K562 (cell line): ENCODE data around the gene CPED1. TPM values are rescaled to one million over a fixed set of nuclear protein-coding genes. Genes with fewer than 3 reads are reported as not detected.

Experiments
- ARID1B ChIP-seq: fragments of 450-650 bp; IDR thresholded peaks from 2 replicates; pipeline ENCODE4 v1.6.1; 2016; ENCODE audit warnings: antibody characterized with exemption, mild to moderate bottlenecking, inconsistent platforms
- BDP1 ChIP-seq: IDR thresholded peaks from 3 replicates; pipeline ENCODE4 v1.6.1; 2011; ENCODE audit not compliant: insufficient read length, insufficient read depth
- E2F1 ChIP-seq: sonication (generic); formaldehyde crosslinking; IDR thresholded peaks from 2 replicates; pipeline ENCODE4 v1.8.1; 2023; ENCODE audit warnings: mild to moderate bottlenecking, missing genetic modification reagents, moderate library complexity
- FOXP1 ChIP-seq: sonication (generic); formaldehyde crosslinking; IDR thresholded peaks from 2 replicates; pipeline ENCODE4 v1.8.0; 2022; ENCODE audit warnings: mild to moderate bottlenecking, missing genetic modification reagents
- GATAD2A ChIP-seq: fragments of 450-650 bp; IDR thresholded peaks from 2 replicates; pipeline ENCODE4 v1.6.1; 2017
- HLTF ChIP-seq: fragments of 450-650 bp; IDR thresholded peaks from 2 replicates; pipeline ENCODE4 v1.6.1; 2016
- KAT7 ChIP-seq: sonication (generic); formaldehyde crosslinking; IDR thresholded peaks from 2 replicates; pipeline ENCODE4 v1.8.0; 2022; ENCODE audit warnings: missing genetic modification reagents, mild to moderate bottlenecking, borderline replicate concordance
- MAFG ChIP-seq: fragments of 450-650 bp; conservative IDR thresholded peaks from 2 replicates; pipeline ENCODE4 v1.6.1; 2016; ENCODE audit warnings: missing genetic modification characterization, missing compliant biosample characterization
- MEF2A ChIP-seq: IDR thresholded peaks from 2 replicates; pipeline ENCODE4 v1.6.1; 2011; ENCODE audit warnings: low read depth, mild to moderate bottlenecking, low read length, moderate library complexity; ENCODE audit not compliant: control insufficient read depth
- MTF1 ChIP-seq: fragments of 250-450 bp; sonication (Bioruptor Pico); IDR thresholded peaks from 2 replicates; pipeline ENCODE4 v1.9.0; 2021; ENCODE audit warnings: moderate library complexity, mild to moderate bottlenecking, inconsistent platforms, borderline replicate concordance
- NCOA6 ChIP-seq: fragments of 450-650 bp; IDR thresholded peaks from 2 replicates; pipeline ENCODE4 v1.6.1; 2017; ENCODE audit warnings: mild to moderate bottlenecking
- NFRKB ChIP-seq: fragments of 450-650 bp; IDR thresholded peaks from 2 replicates; pipeline ENCODE4 v1.6.1; 2016; ENCODE audit warnings: low read depth
- NUFIP1 ChIP-seq: fragments of 450-650 bp; IDR thresholded peaks from 2 replicates; pipeline ENCODE4 v1.6.1; 2018; ENCODE audit not compliant: partially characterized antibody
- PHB ChIP-seq: fragments of 250-450 bp; sonication (Bioruptor Pico); IDR thresholded peaks from 2 replicates; pipeline ENCODE4 v1.5.0; 2021
- POLR2G ChIP-seq: fragments of 200-400 bp; formaldehyde crosslinking; IDR thresholded peaks from 2 replicates; pipeline ENCODE4 v1.6.1; 2017; ENCODE audit warnings: low read depth, mild to moderate bottlenecking, antibody characterized with exemption, low read length, moderate library complexity
- POLR3A ChIP-seq: IDR thresholded peaks from 2 replicates; pipeline ENCODE4 v1.6.1; 2011; ENCODE audit warnings: borderline replicate concordance, mild to moderate bottlenecking, moderate library complexity; ENCODE audit not compliant: insufficient read length, insufficient read depth; ENCODE audit errors: extremely low read depth
- RAD51 ChIP-seq: fragments of 450-650 bp; IDR thresholded peaks from 2 replicates; pipeline ENCODE4 v1.7.1; 2016; ENCODE audit warnings: low read depth, mild to moderate bottlenecking, borderline replicate concordance
- RBM34 ChIP-seq: fragments of 200-400 bp; formaldehyde crosslinking; IDR thresholded peaks from 2 replicates; pipeline ENCODE4 v1.6.1; 2018; ENCODE audit warnings: low read length, borderline replicate concordance; ENCODE audit not compliant: insufficient read depth
- RNF219 ChIP-seq: fragments of 250-450 bp; sonication (Bioruptor Pico); IDR thresholded peaks from 2 replicates; pipeline ENCODE4 v1.5.0; 2022; ENCODE audit warnings: mild to moderate bottlenecking
- SMARCE1 ChIP-seq: fragments of 450-650 bp; IDR thresholded peaks from 2 replicates; pipeline ENCODE4 v1.7.1; 2016; ENCODE audit warnings: mild to moderate bottlenecking
- SNAPC5 ChIP-seq: fragments of 250-450 bp; sonication (Bioruptor Pico); IDR thresholded peaks from 2 replicates; pipeline ENCODE4 v1.8.0; 2021; ENCODE audit warnings: moderate library complexity, mild to moderate bottlenecking, inconsistent platforms
- ZKSCAN3 ChIP-seq: fragments of 250-450 bp; sonication (Bioruptor Pico); IDR thresholded peaks from 2 replicates; pipeline ENCODE4 v1.4.0; 2020
- ZNF212 ChIP-seq: fragments of 450-650 bp; formaldehyde crosslinking; IDR thresholded peaks from 2 replicates; pipeline ENCODE4 v1.4.0; 2020; ENCODE audit warnings: mild to moderate bottlenecking
- ZNF695 ChIP-seq: fragments of 450-650 bp; formaldehyde crosslinking; IDR thresholded peaks from 2 replicates; pipeline ENCODE4 v1.4.0; 2020; ENCODE audit warnings: mild to moderate bottlenecking, moderate library complexity
- polyA plus RNA-seq, 8 experiments: library from polyadenylated mRNA; depleted of rRNA in 4 of 8; stranded (reverse) in 5 of 8; unstranded in 3 of 8; fragments of >200 nt; fragmentation: Nextera tagmentation in 2 of 8; fragmentation: Illumina TruSeq in 1 of 8; extraction: Ambion mirVana in 2 of 8; extraction: Trizol in 1 of 8; gene quantifications; 2 replicates each; pipeline versions ENCODE4 v1.2.1 to v1.2.3, GENCODE V29; 2011 to 2014; ENCODE audit warnings: inconsistent platforms in 1 of 8, missing spikeins in 1 of 8
- total RNA-seq, 7 experiments: library from RNA; depleted of rRNA in 6 of 7; stranded (reverse); fragments of >200 nt in 6 of 7; fragmentation: Illumina TruSeq in 2 of 7; extraction: Trizol in 2 of 7; gene quantifications; 2 replicates each; pipeline versions ENCODE4 v1.2.1 to v1.2.3, GENCODE V29; 2011 to 2021; ENCODE audit warnings: low replicate concordance in 1 of 7

CPED1 gene
- total and polyA plus RNA-seq, 9 of the 15 experiments (the other 6 are each of a cell fraction or from before 2014, with no cell fraction given) = 195 to 393 (median 290) TPM

- TF ChIP-seq POLR3A = no peak
- no peak for TF ChIP-seq NUFIP1
- TF ChIP-seq ZNF695 = no peak
- TF ChIP-seq RBM34 = no peak
- peak; percentile 97 for TF ChIP-seq POLR2G
- TF ChIP-seq NFRKB = peak; percentile 98
- TF ChIP-seq RAD51 = no peak; the same call in 1 of the 2 replicates
- TF ChIP-seq SMARCE1 = no peak
- TF ChIP-seq RNF219 = no peak
- peak; percentile 88 for TF ChIP-seq FOXP1 (CRISPR knock-in tag)
- TF ChIP-seq NCOA6 = peak; percentile 98
- peak; percentile 74 for TF ChIP-seq HLTF
- no peak for TF ChIP-seq MEF2A
- no peak for TF ChIP-seq SNAPC5 (CRISPR knock-in tag)
- TF ChIP-seq KAT7 (CRISPR knock-in tag) = peak; percentile 66
- no peak for TF ChIP-seq PHB (CRISPR knock-in tag)
- no peak for TF ChIP-seq BDP1
- no peak for TF ChIP-seq ZNF212
- no peak for TF ChIP-seq MAFG
- TF ChIP-seq MTF1 = no peak
- 0 out of 2 replicates have a peak, but pooled peaks have one; percentile 36 for TF ChIP-seq ARID1B
- peak; percentile 96 for TF ChIP-seq E2F1 (CRISPR knock-in tag)
- no peak for TF ChIP-seq ZKSCAN3 (CRISPR knock-in tag)
- TF ChIP-seq GATAD2A = no peak
Measured at GRCh38 chr7:120950539-120951308, 37.8 kb upstream of the CPED1 start, which contains the start of gene ING3 (continued).
